H1 (cell line): Measurements from ENCODE around the gene OGFR. TPM values are rescaled to one million over a fixed set of nuclear protein-coding genes. Genes with fewer than 3 reads are reported as not detected.

Source experiments
- CTCF ChIA-PET: fragments of 300-600 bp; sonication (Branson Sonifier 250); formaldehyde crosslinking; loops from one replicate; lab custom pipeline; 2021; ENCODE audit not compliant: partially characterized antibody; lab: Charles Lee
- POLR2A ChIA-PET: fragments of 300-600 bp; sonication (Branson Sonifier 250); formaldehyde crosslinking; loops from one replicate; lab custom pipeline; 2021; ENCODE audit warnings: inconsistent platforms; ENCODE audit not compliant: partially characterized antibody; lab: Charles Lee
- DNase-seq, 2 experiments: peaks; one replicate each; pipeline versions ENCODE4 v3.0.0 to v3.0.0-alpha.2; 2010 to 2022; ENCODE audit warnings: low spot score in 2 of 2, low read depth in 1 of 2, mixed read lengths in 1 of 2
- FAIRE-seq: peaks from 2 replicates; lab custom pipeline; 2011; peaks lifted over from hg19 to GRCh38; lab: Jason Lieb, UNC
- H2AFZ ChIP-seq: 2 replicates; pipeline ENCODE4 v1.8.1; 2012; ENCODE audit warnings: low read length, inconsistent platforms
- H2AK5ac ChIP-seq: 2 replicates; pipeline ENCODE4 v1.6.1; 2013; ENCODE audit warnings: low read depth, low read length
- H2BK120ac ChIP-seq: replicated peaks from 2 replicates; pipeline ENCODE3; 2013; ENCODE audit warnings: low read depth, low read length, inconsistent platforms
- H2BK12ac ChIP-seq: 2 replicates; pipeline ENCODE4 v1.6.1; 2013; ENCODE audit warnings: low read depth, low read length
- H2BK15ac ChIP-seq: 2 replicates; pipeline ENCODE4 v1.6.1; 2013; ENCODE audit warnings: low read length
- H2BK20ac ChIP-seq: 2 replicates; pipeline ENCODE4 v1.6.1; 2013; ENCODE audit warnings: low read length
- H2BK5ac ChIP-seq: 2 replicates; pipeline ENCODE4 v1.6.1; 2013; ENCODE audit warnings: low read depth, low read length
- H3K14ac ChIP-seq: 2 replicates; pipeline ENCODE4 v1.6.1; 2013; ENCODE audit warnings: inconsistent platforms; ENCODE audit not compliant: insufficient read length
- H3K18ac ChIP-seq: 2 replicates; pipeline ENCODE4 v1.6.1; 2013; ENCODE audit warnings: low read length; ENCODE audit errors: extremely low read depth
- H3K23ac ChIP-seq: 2 replicates; pipeline ENCODE4 v1.6.1; 2013; ENCODE audit warnings: inconsistent platforms; ENCODE audit not compliant: insufficient read length
- H3K23me2 ChIP-seq: 2 replicates; pipeline ENCODE4 v1.6.1; 2013; ENCODE audit warnings: low read depth, low read length
- H3K27ac ChIP-seq: 2 replicates; pipeline ENCODE4 v1.6.1; 2011; ENCODE audit warnings: low read depth, low read length, inconsistent platforms
- H3K27me3 ChIP-seq, 4 experiments: replicated peaks in 1 of 4; 1 replicate in 1 of 4; 2 replicates in 3 of 4; pipeline versions ENCODE4 v1.6.1 to v1.8.1; 2011 to 2013; ENCODE audit warnings: low read length in 3 of 4, mild to moderate bottlenecking in 3 of 4, inconsistent platforms in 2 of 4, mixed read lengths in 2 of 4, moderate library complexity in 1 of 4; ENCODE audit not compliant: control insufficient read depth in 3 of 4, insufficient read depth in 3 of 4; ENCODE audit errors: extremely low read depth in 1 of 4
- H3K36me3 ChIP-seq, 4 experiments: 2 replicates each; pipeline versions ENCODE4 v1.6.1 to v1.8.1; 2011 to 2013; ENCODE audit warnings: mild to moderate bottlenecking in 4 of 4, low read length in 3 of 4, moderate library complexity in 2 of 4, control low read depth in 1 of 4, inconsistent platforms in 1 of 4; ENCODE audit not compliant: insufficient read depth in 4 of 4, control insufficient read depth in 2 of 4
- H3K4ac ChIP-seq: replicated peaks from 2 replicates; pipeline ENCODE3; 2013; ENCODE audit warnings: low read length, low read depth, mixed read lengths, inconsistent platforms; ENCODE audit not compliant: insufficient read length
- H3K4me1 ChIP-seq, 4 experiments: replicated peaks in 1 of 4; 1 replicate in 1 of 4; 2 replicates in 3 of 4; pipeline versions ENCODE4 v1.6.1 to v1.8.1; 2011 to 2013; ENCODE audit warnings: low read length in 3 of 4, inconsistent platforms in 2 of 4, mixed read lengths in 1 of 4; ENCODE audit not compliant: insufficient read depth in 4 of 4, control insufficient read depth in 3 of 4
- H3K4me2 ChIP-seq, 2 experiments: 2 replicates each; pipeline versions ENCODE4 v1.6.1 to v1.8.1; 2011 to 2013; ENCODE audit warnings: low read depth in 2 of 2, low read length in 2 of 2, control low read depth in 1 of 2, inconsistent platforms in 1 of 2, mild to moderate bottlenecking in 1 of 2; ENCODE audit not compliant: insufficient read depth in 1 of 2
- H3K4me3 ChIP-seq, 4 experiments: fragments of 200-600, 300-600 bp in 1 of 4; sonication (generic), shearing (Covaris generic), sonication (Bioruptor Twin) in 1 of 4; 2 replicates each; pipeline versions ENCODE4 v1.5.1 to v1.8.1; 2011 to 2016; ENCODE audit warnings: low read length in 4 of 4, low read depth in 3 of 4, control low read depth in 2 of 4, inconsistent platforms in 2 of 4, mild to moderate bottlenecking in 2 of 4, mixed read lengths in 1 of 4, moderate library complexity in 1 of 4; ENCODE audit not compliant: insufficient read depth in 2 of 4; ENCODE audit errors: extremely low read depth in 1 of 4
- H3K56ac ChIP-seq: replicated peaks from 2 replicates; pipeline ENCODE3; 2013; ENCODE audit warnings: low read depth, mild to moderate bottlenecking, mixed read lengths, low read length, inconsistent platforms; ENCODE audit not compliant: insufficient read length
- H3K79me1 ChIP-seq: 2 replicates; pipeline ENCODE4 v1.6.1; 2013; ENCODE audit warnings: low read depth, low read length, control low read depth
- H3K79me2 ChIP-seq, 2 experiments: 2 replicates each; pipeline versions ENCODE4 v1.6.1 to v1.8.1; 2012 to 2013; ENCODE audit warnings: low read length in 2 of 2, mild to moderate bottlenecking in 2 of 2, inconsistent platforms in 1 of 2; ENCODE audit not compliant: insufficient read depth in 2 of 2, control insufficient read depth in 1 of 2
- H3K9ac ChIP-seq, 4 experiments: replicated peaks in 1 of 4; 1 replicate in 1 of 4; 2 replicates in 3 of 4; pipeline versions ENCODE4 v1.6.1 to v1.8.1; 2011 to 2013; ENCODE audit warnings: low read depth in 3 of 4, low read length in 3 of 4, control low read depth in 2 of 4, mild to moderate bottlenecking in 2 of 4, moderate library complexity in 2 of 4, inconsistent platforms in 1 of 4; ENCODE audit errors: extremely low read depth in 1 of 4
- H3K9me3 ChIP-seq, 2 experiments: 2 replicates each; pipeline versions ENCODE4 v1.6.1 to v1.8.1; 2012 to 2013; ENCODE audit warnings: mild to moderate bottlenecking in 2 of 2, moderate library complexity in 2 of 2, control low read depth in 1 of 2, inconsistent platforms in 1 of 2, low read depth in 1 of 2, low read length in 1 of 2, mixed read lengths in 1 of 2; ENCODE audit not compliant: insufficient read depth in 2 of 2
- H4K20me1 ChIP-seq, 2 experiments: replicated peaks in 1 of 2; 2 replicates each; pipeline versions ENCODE3 to v1.8.1; 2011 to 2013; ENCODE audit warnings: inconsistent platforms in 2 of 2, low read length in 2 of 2, mild to moderate bottlenecking in 1 of 2; ENCODE audit not compliant: insufficient read depth in 2 of 2, control insufficient read depth in 1 of 2
- H4K5ac ChIP-seq: 2 replicates; pipeline ENCODE4 v1.6.1; 2013; ENCODE audit warnings: low read length, low read depth, mixed read lengths, inconsistent platforms; ENCODE audit not compliant: insufficient read length
- H4K8ac ChIP-seq: 2 replicates; pipeline ENCODE4 v1.8.0; 2013; ENCODE audit warnings: mild to moderate bottlenecking, moderate library complexity, low read length, inconsistent platforms; ENCODE audit not compliant: insufficient read depth; ENCODE audit errors: extremely low read depth
- H4K91ac ChIP-seq: replicated peaks from 2 replicates; pipeline ENCODE3; 2013; ENCODE audit warnings: low read length, mixed read lengths, inconsistent platforms; ENCODE audit not compliant: insufficient read length
- EP300 ChIP-seq, 2 experiments: IDR thresholded peaks; 1 replicate in 1 of 2; 2 replicates in 1 of 2; pipeline ENCODE4 v1.6.1; 2011 to 2012; ENCODE audit warnings: low read depth in 2 of 2, low read length in 2 of 2, mild to moderate bottlenecking in 2 of 2, borderline replicate concordance in 1 of 2, inconsistent platforms in 1 of 2, moderate library complexity in 1 of 2
- POLR2AphosphoS5 ChIP-seq: IDR thresholded peaks from 2 replicates; pipeline ENCODE4 v1.6.1; 2011; ENCODE audit warnings: low read depth, low read length
- WGBS, 2 experiments: shearing (Covaris generic) in 1 of 2; methylation state at CpG; one replicate each; pipeline versions ENCODE4 v1.1.6 to v1.1.7; 2013 to 2015; ENCODE audit warnings: low lambda C conversion rate in 2 of 2, mixed read lengths in 2 of 2, inconsistent platforms in 1 of 2, low coverage in 1 of 2, missing lambda C conversion rate in 1 of 2; ENCODE audit not compliant: insufficient replicate concordance in 2 of 2, insufficient coverage in 1 of 2, insufficient read length in 1 of 2; ENCODE audit errors: extremely low coverage in 1 of 2, missing lambda C conversion rate in 1 of 2; 5-methylcytosine and 5-hydroxymethylcytosine counted together
- polyA plus RNA-seq, 7 experiments: library from polyadenylated mRNA; depleted of rRNA in 3 of 7; stranded (reverse) in 5 of 7; unstranded in 2 of 7; fragments of >200 nt in 5 of 7; fragments of 200-250 nt in 2 of 7; gene quantifications; 1 replicate in 5 of 7; 2 replicates in 1 of 7; 4 replicates in 1 of 7; pipeline versions ENCODE4 v1.2.1 to v1.2.3, GENCODE V29; 2011 to 2013; ENCODE audit warnings: missing spikeins in 2 of 7, mixed read lengths in 2 of 7
- total RNA-seq: library from RNA; stranded (reverse); fragmentation: NEBNext Ultra II Directional; extraction: Animal tissue kit (Norgen Biotek cat#: 25700); gene quantifications from 2 replicates; pipeline ENCODE4 v1.2.1, GENCODE V29; 2021

OGFR gene
- total and polyA plus RNA-seq, 2 of the 8 experiments (the other 6 are each of a cell fraction or from before 2014, with no cell fraction given), result 13.9 to 25.1 TPM

DNA sequence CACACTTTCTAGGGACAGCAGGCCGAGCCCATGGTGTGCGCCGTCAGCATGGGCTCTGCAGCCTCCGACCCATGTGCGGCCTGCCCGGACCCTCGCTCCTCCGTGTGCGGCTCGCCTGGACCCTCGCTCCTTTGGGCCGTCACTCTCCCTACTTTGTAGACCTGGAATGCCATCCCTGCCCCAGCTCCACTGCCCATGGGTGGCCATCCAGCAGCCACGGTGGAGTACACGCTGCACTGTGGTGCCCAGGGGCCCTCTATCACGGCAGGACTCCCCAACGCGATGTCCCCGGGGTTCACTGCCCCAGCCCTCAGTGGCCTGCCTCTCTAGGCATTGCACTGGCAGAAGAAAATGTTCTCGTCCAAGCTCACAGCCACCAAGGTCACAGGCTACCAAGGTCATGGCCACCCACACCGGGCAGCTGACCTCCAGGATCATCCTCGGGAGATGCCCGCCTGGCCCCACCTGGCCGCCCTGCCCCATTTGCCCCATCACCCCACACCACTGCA, 32.5 kb upstream of the OGFR start:
- DNase-seq (no peak), FAIRE-seq (no peak)
- Histone ChIP-seq H2BK20ac (0 out of 2 replicates have a peak overlapping the region, but pooled peaks have one; percentile 34), H2BK120ac (no peak overlapping the region), H2AFZ (no peak overlapping the region), H3K9me3 (no peaks in the 10 kb centered on the region), H3K79me1 (peaks cover 4% of the 10 kb centered on the region; the same call in 1 of the 2 replicates), H3K79me2 (no peaks in the 10 kb centered on the region), H3K14ac (no peak overlapping the region), H4K20me1 (peaks cover 0 to 4% of the 10 kb centered on the region in 2 experiments), H3K36me3 (no peaks in the 10 kb centered on the region), H3K23ac (no peak overlapping the region), H3K4me1 (peaks cover 0 to 15% (median 4%) of the 10 kb centered on the region in 4 experiments; a peak in 5 of 7 replicates), H3K18ac (no peak overlapping the region), H2BK15ac (no peak overlapping the region), H3K27ac (no peak overlapping the region), H3K27me3 (no peaks in the 10 kb centered on the region), H4K91ac (peak overlapping the region; percentile 25), H2AK5ac (no peak overlapping the region), H4K8ac (peak overlapping the region; percentile 80), H3K56ac (no peak overlapping the region), H2BK5ac (no peak overlapping the region), H3K4me2 (no peak overlapping the region), H3K23me2 (no peaks in the 10 kb centered on the region), H4K5ac (no peak overlapping the region), H3K4ac (peak overlapping the region; percentile 54), H3K4me3 (no peak overlapping the region), H3K9ac (no peak overlapping the region), H2BK12ac (peak overlapping the region; percentile 60; the same call in 1 of the 2 replicates)
- WGBS, 2 experiments, result 90% methylated on average over 22 of the region's 23 CpGs; no CpG with 5 or more reads in 1 of the 2 experiments
- ChIA-PET POLR2A (no interaction called here), CTCF (interaction anchor here (1.8 to 3.1 kb wide), 3 partner anchors 10 to 64 kb away, joined by 5 to 12 read pairs (median 8); partner anchors contain the start of gene NTSR1)
- TF ChIP-seq EP300 (IDR thresholded peaks at IDR 0.05; ENCODE audit: borderline replicate concordance in 1 of 2, low read depth in 2 of 2, low read length in 2 of 2) (no peak), POLR2AphosphoS5 (no peak)
